Measurements from ENCODE around the gene SFXN2.
"Not testable (repeated sequence)": the region's sequence is repeated elsewhere in the genome, so short reads cannot be mapped to it uniquely, and the experiment has no call there.

The SFXN2 gene

DNA sequence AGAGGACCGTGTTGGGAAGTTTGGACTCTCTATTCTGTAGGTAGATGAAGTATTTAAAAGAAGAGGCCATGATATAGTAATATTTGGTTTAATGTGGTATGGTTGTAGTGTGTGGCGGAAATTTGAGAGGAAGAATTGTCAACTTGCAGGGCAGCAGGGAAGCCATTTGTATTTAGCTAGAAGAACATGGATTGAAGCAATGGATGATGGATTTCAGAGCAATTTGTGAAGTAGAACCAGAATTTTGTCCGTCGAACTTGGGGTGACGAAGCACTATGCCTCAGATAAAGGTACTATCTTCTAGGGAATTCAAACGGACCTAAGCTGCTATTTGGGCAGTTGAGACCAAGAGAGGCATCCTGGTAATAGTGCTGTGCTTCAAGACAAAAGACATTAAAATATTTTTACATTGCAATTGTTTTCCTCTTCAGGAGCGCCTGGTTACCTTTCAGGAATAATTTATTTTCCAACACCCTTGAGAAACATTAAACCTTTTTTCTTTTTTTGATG, 28.7 kb downstream of the SFXN2 start:
- peak overlapping the region; percentile 41; the same call in 1 of the 2 replicates for H3K9ac ChIP-seq (ENCODE audit: low read depth, low read length)

DNA sequence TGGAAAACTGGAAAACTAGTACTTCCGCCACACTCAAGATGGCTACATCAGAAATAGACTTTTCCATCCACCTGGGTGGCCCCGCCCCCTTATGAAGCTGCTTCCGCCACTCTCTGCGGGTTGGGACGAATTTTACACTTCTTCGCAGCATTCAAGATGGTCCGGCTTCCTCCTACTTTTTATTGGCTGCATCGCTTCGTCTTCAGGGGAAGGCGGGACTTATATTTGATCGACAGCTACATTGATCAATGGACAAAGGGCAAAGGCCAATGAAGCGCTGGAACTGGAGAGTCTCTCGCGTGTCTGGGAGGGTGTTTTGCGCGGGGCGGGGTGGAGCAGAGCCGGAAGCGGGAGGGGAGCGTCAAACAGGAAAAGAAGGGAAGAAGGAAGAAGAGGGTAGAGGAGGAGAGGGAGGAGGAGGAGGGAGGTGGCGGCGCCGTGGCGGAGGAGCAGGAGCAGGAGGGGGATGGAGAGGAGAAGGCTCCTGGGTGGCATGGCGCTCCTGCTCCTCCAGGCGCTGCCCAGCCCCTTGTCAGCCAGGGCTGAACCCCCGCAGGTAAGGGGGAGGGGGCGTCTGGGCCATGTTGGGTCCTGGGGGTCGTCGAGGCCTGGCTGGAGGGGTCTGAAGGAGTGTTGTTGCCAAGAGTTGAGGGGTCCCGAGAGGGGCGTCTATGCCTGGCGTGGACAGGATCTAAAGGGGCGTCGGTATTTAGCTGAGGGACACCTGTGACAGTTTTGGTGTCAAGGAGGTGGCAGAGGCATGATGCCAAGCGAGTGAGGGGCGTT, 29.3 kb downstream of the SFXN2 start, which contains the start of gene WBP1L:
Gene WBP1L (plus strand): TSS at position 361 of the 786 bp plus-strand sequence. CDS start 106 bp downstream, at position 467.
- no peaks in the 10 kb centered on the region for H3K36me3 ChIP-seq (ENCODE audit: insufficient read depth, low read length)
- H3K4me1 ChIP-seq (ENCODE audit: insufficient read depth, low read length) = peaks cover 6% of the 10 kb centered on the region; the same call in 1 of the 2 replicates
- H3K9ac ChIP-seq (ENCODE audit: low read depth, low read length) = peak within 1 kb of the TSS; percentile 74
- no peaks in the 10 kb centered on the region for H3K9me3 ChIP-seq (ENCODE audit: control insufficient read depth, insufficient read depth, low read length)

More for the DNA sequence above, 28.7 kb downstream of the SFXN2 start:
- Histone ChIP-seq H3K4me1 (ENCODE audit: insufficient read depth, low read length) (peaks cover 6% of the 10 kb centered on the region; the same call in 1 of the 2 replicates), H3K36me3 (ENCODE audit: insufficient read depth, low read length) (no peaks in the 10 kb centered on the region), H3K9me3 (ENCODE audit: control insufficient read depth, insufficient read depth, low read length) (no peaks in the 10 kb centered on the region)

DNA sequence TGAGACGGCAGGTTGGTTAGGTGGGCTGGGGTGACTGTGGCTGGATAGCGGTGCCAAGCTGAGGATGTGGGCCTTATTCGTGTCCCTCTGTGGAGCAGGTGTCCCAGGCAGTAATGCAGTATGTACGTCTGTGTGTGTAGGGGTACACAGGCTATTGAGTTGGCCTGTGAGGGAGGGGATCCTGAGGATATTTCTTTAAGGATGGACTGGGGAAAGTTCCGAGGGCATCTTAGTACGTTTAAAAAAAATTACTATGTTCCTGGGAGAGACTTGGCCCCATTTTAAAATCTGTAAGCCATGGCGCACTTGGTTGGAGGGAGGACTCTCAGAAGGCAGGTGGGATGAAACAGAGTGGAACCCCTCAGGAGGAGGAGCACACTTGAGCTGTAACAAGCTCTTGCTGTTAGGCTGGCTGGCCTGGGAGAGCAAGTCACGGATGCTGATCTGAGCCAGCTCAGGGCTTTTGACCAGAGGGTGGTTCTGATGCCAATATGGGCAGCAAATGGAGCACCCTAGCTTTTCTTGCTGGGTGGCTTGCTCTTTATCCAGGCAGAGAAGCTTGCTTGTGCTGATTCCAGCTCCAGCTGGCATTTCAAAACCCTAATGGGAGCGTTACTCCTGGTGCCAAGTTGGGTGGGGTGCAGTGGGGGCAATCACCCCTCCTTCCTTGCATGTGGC, 30.1 kb downstream of the SFXN2 start:
- peaks cover 6% of the 10 kb centered on the region; the same call in 1 of the 2 replicates for H3K4me1 ChIP-seq (ENCODE audit: insufficient read depth, low read length)
- H3K36me3 ChIP-seq (ENCODE audit: insufficient read depth, low read length) = no peaks in the 10 kb centered on the region
- no peaks in the 10 kb centered on the region for H3K9me3 ChIP-seq (ENCODE audit: control insufficient read depth, insufficient read depth, low read length)
- H3K9ac ChIP-seq (ENCODE audit: low read depth, low read length) = peak overlapping the region; percentile 74

DNA sequence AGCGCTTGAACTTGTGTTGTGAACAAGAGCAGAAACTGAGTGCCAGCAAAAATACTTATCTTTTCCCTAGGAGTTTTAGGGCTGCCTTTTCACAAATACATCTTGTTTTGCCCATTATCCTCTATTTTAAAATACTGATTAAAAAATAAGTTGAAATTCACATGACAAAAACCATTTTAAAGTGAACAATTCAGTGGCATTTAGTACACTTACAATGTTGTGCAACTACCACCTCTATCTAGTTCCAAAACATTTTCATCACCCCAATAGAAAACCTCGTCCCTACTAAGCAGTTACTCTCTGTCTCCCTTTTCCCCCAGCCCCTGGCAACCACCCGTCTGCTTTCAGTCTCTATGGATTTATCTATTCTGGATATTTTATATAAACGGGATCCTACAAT, 30.7 kb downstream of the SFXN2 start:
- Histone ChIP-seq H3K9me3 (ENCODE audit: control insufficient read depth, insufficient read depth, low read length) (no peaks in the 10 kb centered on the region), H3K9ac (ENCODE audit: low read depth, low read length) (no peak overlapping the region), H3K36me3 (ENCODE audit: insufficient read depth, low read length) (no peaks in the 10 kb centered on the region), H3K4me1 (ENCODE audit: insufficient read depth, low read length) (peaks cover 6% of the 10 kb centered on the region; the same call in 1 of the 2 replicates)

DNA sequence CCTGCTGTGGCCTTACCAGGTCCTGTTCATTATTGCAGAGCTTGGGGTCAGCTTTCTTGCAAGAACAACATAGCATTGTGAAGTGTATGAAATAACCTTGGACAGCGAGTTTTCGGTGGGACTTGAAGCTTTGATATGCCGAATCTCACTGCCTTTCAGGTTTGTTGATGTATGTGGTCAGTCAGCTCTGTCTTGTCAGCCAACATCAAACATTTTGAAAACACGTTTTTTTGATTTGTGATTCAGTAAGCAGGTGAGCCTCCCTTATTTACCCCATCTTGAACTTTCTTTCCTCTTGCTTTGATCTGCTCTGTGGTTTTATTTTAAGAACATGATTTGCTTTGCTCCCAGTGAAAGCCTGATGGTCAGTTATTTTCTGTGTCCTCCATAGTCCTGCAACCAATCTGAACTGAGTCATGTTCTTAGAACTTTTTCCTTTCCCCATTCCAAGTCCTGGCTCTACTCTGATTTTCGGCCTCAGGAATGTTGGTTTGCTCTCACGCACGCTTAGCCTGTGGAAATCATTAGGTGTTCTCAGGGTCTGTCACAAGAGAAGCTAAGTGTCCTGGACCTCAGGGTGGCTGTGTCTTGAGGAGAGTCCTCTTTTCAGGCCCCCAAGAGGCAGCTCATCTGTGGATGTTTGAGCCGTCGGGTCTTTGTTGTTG, 38.0 kb downstream of the SFXN2 start:
- Histone ChIP-seq H3K9me3 (ENCODE audit: control insufficient read depth, insufficient read depth, low read length) (no peaks in the 10 kb centered on the region), H3K36me3 (ENCODE audit: insufficient read depth, low read length) (no peaks in the 10 kb centered on the region), H3K9ac (ENCODE audit: low read depth, low read length) (no peak overlapping the region)

DNA sequence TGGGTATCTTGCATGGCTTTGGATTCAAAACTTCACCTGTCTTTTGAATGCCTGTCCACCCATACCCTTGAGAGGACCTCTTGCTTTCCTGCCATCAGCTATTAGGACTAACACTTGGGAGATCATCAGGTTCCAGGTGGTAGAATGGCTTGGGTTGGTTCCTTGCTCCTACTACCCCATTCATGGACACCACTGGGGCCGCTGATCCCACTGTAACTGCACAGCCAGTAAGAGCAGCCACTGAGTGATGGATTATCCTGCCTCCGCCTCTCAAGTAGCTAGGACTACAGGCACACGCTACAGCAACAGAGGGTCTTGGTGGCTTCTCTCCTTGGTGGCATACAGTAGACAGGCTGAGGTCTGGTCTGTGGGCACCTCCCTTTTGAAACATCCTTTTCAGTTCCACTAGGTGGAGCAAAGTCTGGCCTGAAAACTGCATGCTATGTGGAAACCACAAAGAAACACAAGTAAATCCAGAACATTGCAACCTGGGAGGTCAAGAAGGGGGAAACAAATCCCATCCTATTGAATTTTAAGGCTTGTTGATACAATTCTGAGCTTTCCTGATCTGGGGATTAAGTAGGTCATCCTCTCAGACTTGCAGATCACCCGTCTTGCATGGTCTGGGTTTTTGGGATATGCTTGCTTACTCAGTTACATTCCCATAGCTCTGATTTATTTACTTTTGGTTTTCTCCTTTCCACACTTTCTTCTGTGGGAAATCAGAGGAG, 38.7 kb downstream of the SFXN2 start:
- no peaks in the 10 kb centered on the region for H3K36me3 ChIP-seq (ENCODE audit: insufficient read depth, low read length)
- peaks cover 7% of the 10 kb centered on the region for H3K4me1 ChIP-seq (ENCODE audit: insufficient read depth, low read length)
- no peaks in the 10 kb centered on the region for H3K9me3 ChIP-seq (ENCODE audit: control insufficient read depth, insufficient read depth, low read length)
- no peak overlapping the region for H3K9ac ChIP-seq (ENCODE audit: low read depth, low read length)

More for the DNA sequence above, 38.0 kb downstream of the SFXN2 start:
- peaks cover 7% of the 10 kb centered on the region for H3K4me1 ChIP-seq (ENCODE audit: insufficient read depth, low read length)

DNA sequence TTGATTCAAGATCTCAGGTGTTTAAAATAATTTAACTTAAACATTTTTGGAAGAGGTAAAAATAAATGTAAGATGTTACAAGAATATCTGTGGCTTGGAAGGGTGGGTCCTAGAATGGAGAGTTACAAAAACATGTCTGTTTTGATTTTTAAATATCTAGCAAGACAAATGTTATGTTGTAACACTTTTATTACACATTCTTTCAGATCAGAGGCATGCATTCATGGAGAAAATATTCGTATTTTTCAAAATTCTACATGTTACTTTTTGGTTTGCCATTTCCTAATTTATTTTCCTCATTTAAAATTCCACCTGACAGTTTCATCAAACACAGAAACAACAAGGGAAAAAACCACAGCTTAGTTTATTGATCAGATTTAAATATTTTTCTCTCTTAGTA, 39.3 kb downstream of the SFXN2 start:
- H3K9ac ChIP-seq (ENCODE audit: low read depth, low read length) = no peak overlapping the region
- no peaks in the 10 kb centered on the region for H3K36me3 ChIP-seq (ENCODE audit: insufficient read depth, low read length)
- no peaks in the 10 kb centered on the region for H3K9me3 ChIP-seq (ENCODE audit: control insufficient read depth, insufficient read depth, low read length)
- H3K4me1 ChIP-seq (ENCODE audit: insufficient read depth, low read length) = peaks cover 7% of the 10 kb centered on the region

DNA sequence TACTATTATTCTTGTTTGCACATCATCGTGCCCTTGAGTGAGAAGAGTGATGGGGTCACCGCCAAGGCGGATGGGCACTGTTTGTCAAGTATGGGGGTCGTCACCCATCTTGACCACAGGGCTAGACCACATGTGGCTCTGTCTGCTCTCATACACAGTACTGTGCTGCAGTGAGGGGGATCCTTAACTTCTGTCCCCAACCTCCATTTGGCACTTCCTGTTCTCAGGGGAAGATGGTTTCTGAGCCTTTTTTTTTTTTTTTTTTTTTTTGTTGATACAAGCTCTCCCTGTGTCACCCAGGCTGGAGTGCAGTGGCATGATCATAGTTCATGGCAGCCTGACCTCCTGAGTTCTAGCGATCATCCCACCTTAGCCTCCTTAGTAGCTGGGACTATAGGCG, 42.9 kb downstream of the SFXN2 start:
- H3K4me1 ChIP-seq (ENCODE audit: insufficient read depth, low read length) = peaks cover 7% of the 10 kb centered on the region
- H3K36me3 ChIP-seq (ENCODE audit: insufficient read depth, low read length) = no peaks in the 10 kb centered on the region
- no peaks in the 10 kb centered on the region for H3K9me3 ChIP-seq (ENCODE audit: control insufficient read depth, insufficient read depth, low read length)
- no peak overlapping the region for H3K9ac ChIP-seq (ENCODE audit: low read depth, low read length)

DNA sequence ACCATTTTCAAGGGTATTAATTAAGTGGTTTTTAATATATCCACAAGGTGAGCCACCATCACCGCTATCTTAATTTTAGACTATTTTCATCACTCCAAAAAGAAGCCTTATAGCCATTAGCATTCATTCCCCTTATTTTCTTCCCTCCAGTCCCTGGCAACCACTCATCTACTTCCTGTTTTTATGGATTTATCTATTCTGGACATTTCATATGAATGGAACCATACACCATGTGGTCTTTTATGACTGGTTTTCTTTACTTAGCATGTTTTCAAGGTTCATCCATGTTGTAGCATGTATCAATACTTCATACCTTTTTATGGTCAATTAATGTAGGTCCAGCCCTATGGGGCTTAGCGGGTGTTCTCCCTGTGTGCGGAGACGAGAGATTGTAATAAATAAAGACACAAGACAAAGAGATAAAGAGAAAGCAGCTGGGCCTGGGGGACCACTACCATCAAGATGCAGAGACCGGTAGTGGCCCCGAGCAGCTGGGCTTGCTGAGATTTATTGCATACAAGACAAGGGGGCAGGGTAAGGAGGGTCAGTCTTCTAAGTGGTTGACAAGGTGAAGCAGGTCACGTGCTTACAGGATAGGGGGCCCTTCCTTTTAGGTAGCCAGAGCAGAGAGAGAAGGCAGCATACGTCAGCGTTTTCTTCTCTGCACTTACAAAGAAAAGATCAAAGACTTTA, 44.0 kb downstream of the SFXN2 start:
- peaks cover 4% of the 10 kb centered on the region for H3K4me1 ChIP-seq (ENCODE audit: insufficient read depth, low read length)
- no peak overlapping the region for H3K9ac ChIP-seq (ENCODE audit: low read depth, low read length)
- no peaks in the 10 kb centered on the region for H3K36me3 ChIP-seq (ENCODE audit: insufficient read depth, low read length)
- H3K9me3 ChIP-seq (ENCODE audit: control insufficient read depth, insufficient read depth, low read length) = no peaks in the 10 kb centered on the region

DNA sequence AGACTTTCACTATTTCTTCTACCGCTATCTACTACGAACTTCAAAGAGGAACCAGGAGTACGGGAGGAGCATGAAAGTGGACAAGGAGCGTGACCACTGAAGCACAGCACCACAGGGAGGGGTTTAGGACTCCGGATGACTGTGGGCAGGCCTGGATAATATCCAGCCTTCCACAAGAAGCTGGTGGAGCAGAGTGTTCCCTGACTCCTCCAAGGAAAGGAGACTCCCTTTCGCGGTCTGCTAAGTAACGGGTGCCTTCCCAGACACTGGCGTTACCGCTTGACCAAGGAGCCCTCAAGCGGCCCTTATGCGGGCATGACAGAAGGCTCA, 44.5 kb downstream of the SFXN2 start:
- not testable (repeated sequence) for H3K4me1 ChIP-seq (ENCODE audit: insufficient read depth, low read length); H3K9me3 ChIP-seq (ENCODE audit: control insufficient read depth, insufficient read depth, low read length); H3K9ac ChIP-seq (ENCODE audit: low read depth, low read length); H3K36me3 ChIP-seq (ENCODE audit: insufficient read depth, low read length)

DNA sequence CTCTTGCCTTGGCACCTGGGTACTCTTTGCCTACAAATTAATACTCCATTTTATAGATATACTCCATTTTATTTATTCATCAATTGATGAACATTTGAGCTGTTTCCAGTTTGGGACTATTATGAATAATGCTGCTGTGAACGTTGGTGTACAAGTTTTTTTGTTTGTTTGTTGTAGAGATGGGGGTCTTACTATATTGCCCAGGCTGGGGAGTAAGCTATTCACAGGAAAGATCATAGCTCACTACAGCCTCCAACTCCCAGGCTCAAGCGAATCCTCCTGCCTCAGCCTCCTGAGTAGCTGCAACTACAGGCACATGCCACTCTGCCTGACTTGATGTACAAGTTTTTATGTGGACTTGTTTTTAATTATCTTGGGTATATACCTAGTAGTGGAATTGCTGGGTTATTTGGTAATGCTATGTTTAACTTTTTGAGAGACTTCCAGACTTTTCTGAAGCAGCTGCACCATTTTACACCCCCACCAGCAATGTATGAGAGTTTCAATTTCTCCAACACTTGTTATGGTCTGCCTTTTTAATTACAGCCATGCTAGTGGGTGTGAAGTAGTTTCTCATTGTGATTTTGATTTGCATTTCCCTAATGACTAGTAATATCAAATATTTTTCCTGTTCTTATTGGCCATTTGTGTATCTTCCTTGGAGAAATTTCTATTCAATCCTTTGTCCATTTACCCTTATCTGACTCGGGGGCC, 45.2 kb downstream of the SFXN2 start:
- Histone ChIP-seq H3K9me3 (ENCODE audit: control insufficient read depth, insufficient read depth, low read length) (no peaks in the 10 kb centered on the region), H3K4me1 (ENCODE audit: insufficient read depth, low read length) (no peaks in the 10 kb centered on the region; the same call in 1 of the 2 replicates), H3K9ac (ENCODE audit: low read depth, low read length) (no peak overlapping the region), H3K36me3 (ENCODE audit: insufficient read depth, low read length) (0 out of 2 replicates have a peak, but pooled peaks cover 2% of the 10 kb centered on the region)

DNA sequence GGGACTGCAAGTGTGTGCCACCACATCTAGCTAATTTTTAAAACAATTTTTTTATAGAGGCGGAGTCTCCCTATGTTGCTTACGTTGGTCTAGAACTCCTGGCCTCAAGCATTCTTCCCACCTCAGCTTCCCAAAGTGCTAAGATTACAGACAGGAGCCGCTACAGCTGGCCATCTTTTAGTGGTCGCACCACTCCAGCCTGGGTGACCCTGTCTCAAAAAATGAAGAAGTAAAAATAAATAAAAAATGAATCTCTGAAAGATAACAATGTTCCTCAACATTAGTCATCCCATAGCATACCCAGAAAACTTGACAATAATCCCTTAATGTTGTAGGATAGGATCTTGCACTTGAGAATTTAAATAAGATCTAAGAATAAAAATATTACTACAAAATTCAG, 47.5 kb downstream of the SFXN2 start:
- Histone ChIP-seq H3K36me3 (ENCODE audit: insufficient read depth, low read length) (0 out of 2 replicates have a peak, but pooled peaks cover 2% of the 10 kb centered on the region), H3K9ac (ENCODE audit: low read depth, low read length) (no peak overlapping the region), H3K4me1 (ENCODE audit: insufficient read depth, low read length) (no peaks in the 10 kb centered on the region; the same call in 1 of the 2 replicates), H3K9me3 (ENCODE audit: control insufficient read depth, insufficient read depth, low read length) (no peaks in the 10 kb centered on the region)

Measured in ES-I3 (cell line).